Endothelial cell of umbilical vein (primary cell): ENCODE measurements around the gene ARSJ. TPM values are rescaled to one million over a fixed set of nuclear protein-coding genes. Genes with fewer than 3 reads are reported as not detected.

Source experiments
- BruUV-seq: library from RNA; stranded (reverse); fragments of 400-500 nt; replicated peaks from 2 replicates; lab custom pipeline; 2021; lab: Mats Ljungman, UMichigan
- CTCF ChIA-PET: fragments of 300-600, 350-600 bp; sonication (Branson Sonifier 250); formaldehyde crosslinking; loops from one replicate; lab custom pipeline; 2021; ENCODE audit warnings: antibody characterized with exemption, inconsistent platforms; lab: Charles Lee
- POLR2A ChIA-PET: fragments of 300-600, 350-600 bp; sonication (Branson Sonifier 250); formaldehyde crosslinking; loops from one replicate; lab custom pipeline; 2021; ENCODE audit warnings: antibody characterized with exemption, inconsistent platforms; lab: Charles Lee
- DNase-seq: peaks from one replicate; pipeline ENCODE4 v3.0.0-alpha.2; 2011; ENCODE audit warnings: low read depth, low spot score
- FAIRE-seq: peaks from 2 replicates; lab custom pipeline; 2011; peaks lifted over from hg19 to GRCh38; lab: Jason Lieb, UNC
- H2AFZ ChIP-seq: 2 replicates; pipeline ENCODE4 v1.6.0; 2012; ENCODE audit warnings: low read depth, low read length, control low read depth, inconsistent platforms
- H3K27ac ChIP-seq: 2 replicates; pipeline ENCODE4 v1.5.1; 2011; ENCODE audit warnings: low read depth, mild to moderate bottlenecking, control low read depth, low read length, moderate library complexity; ENCODE audit not compliant: insufficient read depth
- H3K27me3 ChIP-seq, 2 experiments: 2 replicates each; pipeline versions ENCODE4 v1.6.0 to v1.6.1; 2011; ENCODE audit warnings: low read length in 2 of 2, mixed read lengths in 1 of 2; ENCODE audit not compliant: control insufficient read depth in 2 of 2, insufficient read depth in 2 of 2
- H3K36me3 ChIP-seq, 2 experiments: 2 replicates in 1 of 2; 3 replicates in 1 of 2; pipeline ENCODE4 v1.5.1; 2011; ENCODE audit warnings: low read length in 2 of 2, mild to moderate bottlenecking in 1 of 2, moderate library complexity in 1 of 2; ENCODE audit not compliant: control insufficient read depth in 2 of 2, insufficient read depth in 2 of 2; ENCODE audit errors: extremely low read depth in 1 of 2
- H3K4me1 ChIP-seq: 3 replicates; pipeline ENCODE4 v1.5.1; 2011; ENCODE audit warnings: mild to moderate bottlenecking, low read length; ENCODE audit not compliant: control insufficient read depth, insufficient read depth; ENCODE audit errors: extremely low read depth
- H3K4me2 ChIP-seq: 2 replicates; pipeline ENCODE4 v1.6.1; 2011; ENCODE audit warnings: low read length, control low read depth, mixed read lengths; ENCODE audit not compliant: insufficient read depth
- H3K4me3 ChIP-seq, 3 experiments: fragments of 200-600 bp in 1 of 3; sonication (generic), shearing (Covaris generic) in 1 of 3; replicated peaks in 1 of 3; 2 replicates each; pipeline ENCODE4 v1.5.1; 2011 to 2016; ENCODE audit warnings: control low read depth in 3 of 3, low read length in 3 of 3, mild to moderate bottlenecking in 2 of 3, inconsistent platforms in 1 of 3, low read depth in 1 of 3, moderate library complexity in 1 of 3; ENCODE audit not compliant: insufficient read depth in 1 of 3
- H3K79me2 ChIP-seq: 2 replicates; pipeline ENCODE4 v1.6.0; 2012; ENCODE audit warnings: low read length, inconsistent platforms; ENCODE audit not compliant: control insufficient read depth, insufficient read depth
- H3K9ac ChIP-seq: replicated peaks from 2 replicates; pipeline ENCODE3; 2011; ENCODE audit warnings: low read length, control low read depth; ENCODE audit not compliant: insufficient read depth; ENCODE audit errors: extremely low read depth
- H3K9me1 ChIP-seq: replicated peaks from 3 replicates; pipeline ENCODE4 v1.6.0; 2011; ENCODE audit warnings: mild to moderate bottlenecking, low read length; ENCODE audit not compliant: control insufficient read depth, insufficient read depth; ENCODE audit errors: extremely low read depth
- H3K9me3 ChIP-seq: replicated peaks from 2 replicates; pipeline ENCODE4 v1.5.1; 2012; ENCODE audit warnings: low read length, inconsistent platforms; ENCODE audit not compliant: control insufficient read depth, insufficient read depth
- H4K20me1 ChIP-seq: replicated peaks from 2 replicates; pipeline ENCODE3; 2011; ENCODE audit warnings: mild to moderate bottlenecking, low read length; ENCODE audit not compliant: control insufficient read depth, insufficient read depth; ENCODE audit errors: extremely low read depth
- CTCF ChIP-seq, 2 donors: IDR thresholded peaks; 1 replicate in 1 of 2; 2 replicates in 1 of 2; pipeline ENCODE4 v1.5.1; 2011; ENCODE audit warnings: low read length in 2 of 2, mild to moderate bottlenecking in 2 of 2, moderate library complexity in 2 of 2, control low read depth in 1 of 2, inconsistent platforms in 1 of 2, low read depth in 1 of 2; ENCODE audit not compliant: insufficient read depth in 1 of 2; ENCODE audit errors: extremely low read depth in 1 of 2
- EZH2 ChIP-seq: IDR thresholded peaks from 2 replicates; pipeline ENCODE4 v1.6.1; 2012; ENCODE audit warnings: borderline replicate concordance, low read depth, mild to moderate bottlenecking, moderate library complexity, low read length, inconsistent platforms; ENCODE audit not compliant: severe bottlenecking
- FOS ChIP-seq: IDR thresholded peaks from 2 replicates; pipeline ENCODE4 v1.6.1; 2011; ENCODE audit warnings: mild to moderate bottlenecking, low read length, moderate library complexity, borderline replicate concordance; ENCODE audit not compliant: insufficient read depth
- GATA2 ChIP-seq: IDR thresholded peaks from 2 replicates; pipeline ENCODE4 v1.7.0; 2011; ENCODE audit warnings: low read depth, mild to moderate bottlenecking, moderate library complexity, mixed read lengths, low read length; ENCODE audit not compliant: insufficient read length, insufficient read depth
- JUN ChIP-seq: IDR thresholded peaks from 2 replicates; pipeline ENCODE4 v1.6.1; 2011; ENCODE audit warnings: borderline replicate concordance, low read depth; ENCODE audit not compliant: insufficient read length, insufficient read depth
- MAX ChIP-seq: IDR thresholded peaks from 2 replicates; pipeline ENCODE4 v1.6.1; 2011; ENCODE audit not compliant: insufficient read depth, insufficient read length
- MYC ChIP-seq: IDR thresholded peaks from one replicate; pipeline ENCODE4 v1.6.1; 2011; ENCODE audit warnings: mild to moderate bottlenecking, low read depth, low read length
- POLR2A ChIP-seq: IDR thresholded peaks from 2 replicates; pipeline ENCODE4 v1.6.1; 2012; ENCODE audit warnings: low read depth, mild to moderate bottlenecking, control low read depth, low read length
- POLR2AphosphoS5 ChIP-seq: IDR thresholded peaks from 2 replicates; pipeline ENCODE4 v1.6.1; 2012; ENCODE audit warnings: low read depth, mild to moderate bottlenecking, control low read depth, low read length, moderate library complexity; ENCODE audit not compliant: insufficient read depth
- dilution Hi-C: fragments of 300-500 bp; cut with MboI; formaldehyde crosslinking; loops from one replicate; pipeline ENCODE4 v1.15.0; 2019; ENCODE audit warnings: low sequenced_read_pairs; ENCODE audit not compliant: extremely low pct_ligation_motif_present
- intact Hi-C: fragments of 100-400 bp; cut with micrococcal nuclease; formaldehyde crosslinking; loops from one replicate; pipeline ENCODE4 v1.10.0; 2022
- polyA plus RNA-seq, 4 experiments: library from polyadenylated mRNA; depleted of rRNA in 3 of 4; stranded (reverse) in 3 of 4; unstranded in 1 of 4; fragments of >200 nt; gene quantifications; 2 replicates each; pipeline versions ENCODE4 v1.2.1 to v1.2.3, GENCODE V29; 2011 to 2012; ENCODE audit warnings: missing spikeins in 1 of 4
- total RNA-seq: library from RNA; stranded (reverse); gene quantifications from 2 replicates; pipeline ENCODE4 v1.2.3, GENCODE V29; 2021

Gene ARSJ
- total and polyA plus RNA-seq, 2 donors (not counting 3 experiments of a cell fraction or from before 2014, with no cell fraction given): 21.9 to 50.0 TPM

GRCh38 chr4:113993887-113994286 lies 14.4 kb upstream of the ARSJ start:
- BruUV-seq: no TSS peak
- FAIRE-seq (no peak), DNase-seq (no peak)
- Histone ChIP-seq H3K4me3 (no peak overlapping the region), H3K79me2 (no peaks in the 10 kb centered on the region), H4K20me1 (no peaks in the 10 kb centered on the region), H3K27ac (no peak overlapping the region), H3K9me3 (no peaks in the 10 kb centered on the region), H3K4me2 (no peak overlapping the region), H3K27me3 (no peaks in the 10 kb centered on the region), H3K36me3 (no peaks in the 10 kb centered on the region), H3K9me1 (no peaks in the 10 kb centered on the region), H2AFZ (no peak overlapping the region), H3K9ac (no peak overlapping the region), H3K4me1 (no peaks in the 10 kb centered on the region)
- TF ChIP-seq CTCF (IDR thresholded peaks at IDR 0.05; ENCODE audit: extremely low read depth in 1 of 2, insufficient read depth in 1 of 2, low read depth in 1 of 2, low read length in 2 of 2) (no peak), POLR2AphosphoS5 (no peak), MAX (no peak), MYC (no peak), GATA2 (no peak), POLR2A (no peak), FOS (no peak), JUN (no peak), EZH2 (no peak)
- dilution Hi-C loops (no loop called here), intact Hi-C loops (no loop called here)
- ChIA-PET CTCF (interaction anchor here (0.9 kb wide), 1 partner anchor 11 kb away, joined by 3 read pairs; no protein-coding TSS in a partner anchor), POLR2A (no interaction called here)
